Sigmoid colon (tissue), 4 donors: ENCODE measurements around the gene NLRC5.

Experiments used
- EP300 ChIP-seq, 4 donors: sonication (generic); formaldehyde crosslinking; IDR thresholded peaks; one replicate each; pipeline ENCODE4 v1.6.1; 2017; ENCODE audit warnings: antibody characterized with exemption in 4 of 4
- POLR2A ChIP-seq, 2 donors: fragments of 450-650 bp; IDR thresholded peaks; one replicate each; pipeline ENCODE4 v1.6.1; 2016; ENCODE audit warnings: antibody characterized with exemption in 2 of 2, mild to moderate bottlenecking in 2 of 2, moderate library complexity in 2 of 2
- POLR2AphosphoS5 ChIP-seq, 4 donors: sonication (generic); formaldehyde crosslinking; IDR thresholded peaks; one replicate each; pipeline ENCODE4 v1.6.1; 2017; ENCODE audit warnings: antibody characterized with exemption in 4 of 4
- TF ChIP-seq, protein P1 (sequence below), 4 experiments: fragments of 450-650 bp in 3 of 4; fragments of 200-600 bp in 1 of 4; IDR thresholded peaks; one replicate each; pipeline ENCODE4 v1.5.1; 2016 to 2019; ENCODE audit warnings: antibody characterized with exemption in 4 of 4, mild to moderate bottlenecking in 3 of 4, moderate library complexity in 2 of 4

DNA sequence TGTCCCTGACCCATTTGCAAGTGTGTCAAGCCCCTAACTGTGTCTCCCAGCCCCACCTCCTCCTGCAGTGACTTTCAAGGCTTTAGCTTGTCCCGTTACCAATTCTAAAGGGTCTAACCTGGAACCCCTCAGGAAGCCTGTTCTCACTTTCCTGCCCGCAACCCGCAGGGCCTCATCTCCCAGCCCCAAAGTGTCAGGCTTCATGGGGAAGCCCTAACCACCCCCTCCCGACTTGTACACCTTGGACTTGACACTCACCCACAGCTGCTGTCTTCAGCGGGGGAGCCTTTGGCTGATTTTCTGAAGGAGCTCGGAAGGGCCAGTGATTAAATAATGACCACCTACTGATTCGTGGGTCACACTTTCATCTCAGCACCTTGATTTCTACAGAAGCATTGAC is 33.1 kb downstream of the NLRC5 start:
- TF ChIP-seq, protein P1, sequence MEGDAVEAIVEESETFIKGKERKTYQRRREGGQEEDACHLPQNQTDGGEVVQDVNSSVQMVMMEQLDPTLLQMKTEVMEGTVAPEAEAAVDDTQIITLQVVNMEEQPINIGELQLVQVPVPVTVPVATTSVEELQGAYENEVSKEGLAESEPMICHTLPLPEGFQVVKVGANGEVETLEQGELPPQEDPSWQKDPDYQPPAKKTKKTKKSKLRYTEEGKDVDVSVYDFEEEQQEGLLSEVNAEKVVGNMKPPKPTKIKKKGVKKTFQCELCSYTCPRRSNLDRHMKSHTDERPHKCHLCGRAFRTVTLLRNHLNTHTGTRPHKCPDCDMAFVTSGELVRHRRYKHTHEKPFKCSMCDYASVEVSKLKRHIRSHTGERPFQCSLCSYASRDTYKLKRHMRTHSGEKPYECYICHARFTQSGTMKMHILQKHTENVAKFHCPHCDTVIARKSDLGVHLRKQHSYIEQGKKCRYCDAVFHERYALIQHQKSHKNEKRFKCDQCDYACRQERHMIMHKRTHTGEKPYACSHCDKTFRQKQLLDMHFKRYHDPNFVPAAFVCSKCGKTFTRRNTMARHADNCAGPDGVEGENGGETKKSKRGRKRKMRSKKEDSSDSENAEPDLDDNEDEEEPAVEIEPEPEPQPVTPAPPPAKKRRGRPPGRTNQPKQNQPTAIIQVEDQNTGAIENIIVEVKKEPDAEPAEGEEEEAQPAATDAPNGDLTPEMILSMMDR (IDR thresholded peaks at IDR 0.05), result no peak
- TF ChIP-seq EP300 (IDR thresholded peaks at IDR 0.05), result no peak
- no peak for TF ChIP-seq POLR2AphosphoS5 (IDR thresholded peaks at IDR 0.05)
- no peak for TF ChIP-seq POLR2A (IDR thresholded peaks at IDR 0.05)
